ENCODE data around the gene TEAD4.

- TF ChIP-seq CTCF (IDR thresholded peaks at IDR 0.05) (no peak), EP300 (IDR thresholded peaks at IDR 0.05) (no peak), POLR2AphosphoS5 (IDR thresholded peaks at IDR 0.05) (no peak), POLR2A (IDR thresholded peaks at IDR 0.05) (no peak)
These were observed 127.0 kb downstream of the TEAD4 start for GRCh38 chr12:3086211-3086610.
